Activated effector memory CD4-positive, alpha-beta T cell treated with Interleukin-2 at 50 U/mL for 16 hours (primary cell): Measurements from ENCODE around the gene SMCP.

Source experiments
- DNase-seq: peaks from one replicate; pipeline ENCODE4 v3.0.0-alpha.2; 2020

Gene SMCP

DNA sequence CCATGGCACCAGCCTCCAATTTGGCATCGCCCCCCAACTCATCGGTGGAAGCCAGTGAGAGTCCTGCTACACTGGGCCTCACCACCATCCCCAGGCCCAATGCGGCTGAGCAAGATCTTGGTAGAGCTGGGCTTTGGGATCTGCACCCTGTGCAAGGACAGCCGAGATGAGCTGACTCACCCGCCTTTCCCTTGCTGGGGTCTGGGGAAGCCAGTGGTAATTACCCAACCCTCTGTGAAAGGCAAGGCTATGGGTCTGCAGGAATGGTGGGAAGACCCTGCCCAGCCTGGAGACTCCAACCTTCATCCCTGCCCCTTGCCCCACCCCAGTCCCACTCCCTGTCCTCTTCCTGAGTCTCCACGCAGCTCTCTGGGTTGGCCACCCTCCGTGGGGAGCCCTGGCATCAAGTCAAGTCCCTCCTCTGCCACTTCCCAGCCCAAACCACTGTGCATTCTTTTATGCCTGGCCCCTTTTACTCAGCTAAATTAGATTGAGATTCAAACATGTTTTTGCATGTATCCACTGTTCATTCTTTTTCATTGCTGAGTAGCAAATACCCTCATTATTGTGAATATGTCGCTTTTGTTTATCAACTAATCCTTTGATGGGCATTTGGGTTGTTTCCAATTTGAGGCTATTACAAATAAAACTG, 8.8 kb downstream of the SMCP start:
- no peak for DNase-seq

DNA sequence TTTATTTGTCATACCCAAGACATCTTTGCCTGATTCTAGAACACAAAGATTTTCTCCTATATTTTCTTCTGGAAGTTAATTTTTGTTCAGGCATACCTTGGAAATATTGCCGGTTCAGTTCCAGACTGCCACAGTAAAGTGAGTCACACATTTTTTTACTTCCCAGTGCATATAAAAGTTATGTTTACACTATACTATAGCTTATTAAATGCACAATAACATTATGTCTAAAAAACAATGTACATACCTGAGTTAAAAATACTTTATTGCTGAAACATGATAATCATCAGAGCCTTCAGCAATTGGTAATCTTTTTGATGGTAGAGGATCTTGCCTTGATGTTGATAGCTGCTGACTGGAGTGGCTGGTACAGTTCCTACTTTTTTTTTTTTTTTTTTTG, 10.0 kb downstream of the SMCP start:
- DNase-seq = no peak

DNA sequence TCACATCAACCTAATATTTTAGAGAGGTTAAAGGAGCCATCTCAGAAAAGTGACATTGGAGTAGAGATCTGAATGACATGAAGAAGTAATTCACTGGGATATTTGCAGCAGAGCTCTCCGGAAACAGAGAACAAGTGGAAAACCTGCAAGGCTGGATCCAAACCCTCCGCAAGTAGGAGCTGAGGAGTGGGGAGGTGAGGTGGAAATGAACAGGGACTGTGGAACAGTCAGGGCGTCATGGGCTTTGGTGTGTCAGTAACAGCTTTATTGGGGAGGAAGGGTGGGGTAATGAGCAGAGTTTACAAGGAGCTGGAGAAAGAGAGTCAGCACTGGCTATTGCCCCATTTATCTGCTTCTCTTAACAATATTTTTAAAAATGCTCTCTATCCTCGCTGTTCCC, 20.9 kb downstream of the SMCP start:
- DNase-seq = no peak

DNA sequence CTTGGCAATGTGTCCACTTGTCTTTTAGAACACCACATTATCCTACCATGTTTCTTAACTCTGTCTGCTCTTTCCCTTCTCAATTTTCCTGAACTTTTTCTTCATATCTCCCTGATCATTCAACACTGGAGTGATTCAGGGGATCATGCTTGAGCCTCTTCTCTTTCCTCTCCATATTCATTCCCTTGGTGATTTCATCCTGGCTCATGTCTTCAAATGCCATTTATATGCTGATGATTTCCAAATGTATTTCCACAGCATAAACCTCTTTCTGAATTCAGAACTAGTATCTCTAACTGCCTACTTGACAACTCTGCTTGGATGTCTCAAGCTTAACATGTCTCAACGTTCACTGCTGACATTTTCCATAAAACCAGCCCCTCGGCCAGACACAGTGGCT, 21.8 kb downstream of the SMCP start:
- DNase-seq = no peak

DNA sequence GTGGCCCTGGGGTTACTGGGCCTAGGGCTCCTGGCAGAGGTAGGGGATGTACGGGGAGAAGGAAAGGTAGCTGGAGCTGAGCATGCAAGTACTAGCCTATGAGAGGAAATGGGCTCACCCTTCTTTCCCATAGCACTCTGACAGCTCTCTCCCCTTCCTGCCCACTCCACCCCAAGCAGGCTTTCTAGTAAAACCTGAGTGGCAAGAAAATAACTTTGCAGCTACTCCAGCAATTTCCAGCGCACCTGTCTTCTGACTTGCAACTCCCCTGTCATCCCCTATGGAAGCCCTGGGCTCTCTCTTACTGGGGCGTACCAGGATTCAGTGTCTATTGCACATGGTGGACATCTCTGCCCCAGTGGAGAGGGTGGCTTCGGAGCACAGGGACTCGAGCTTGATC, 23.5 kb downstream of the SMCP start:
- DNase-seq = no peak

DNA sequence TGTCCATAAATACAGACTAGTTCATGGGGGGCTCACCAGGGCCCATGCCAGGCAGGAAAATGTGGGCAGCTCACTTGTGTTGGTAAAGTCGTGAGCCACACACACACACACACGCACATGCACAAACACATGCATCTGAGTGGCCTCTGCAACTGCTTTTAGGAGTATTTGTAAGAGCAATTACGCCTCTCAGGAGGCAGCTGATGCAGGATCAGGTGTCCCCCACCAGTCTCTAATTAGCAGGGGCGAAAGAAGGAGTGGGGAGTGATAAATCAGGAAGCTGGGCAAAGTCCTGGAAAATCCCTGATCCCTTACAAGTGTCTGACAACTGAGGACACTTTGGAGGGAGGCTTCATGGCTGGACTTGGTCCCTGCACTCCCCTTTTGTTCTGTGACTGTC, 24.5 kb downstream of the SMCP start:
- no peak for DNase-seq

DNA sequence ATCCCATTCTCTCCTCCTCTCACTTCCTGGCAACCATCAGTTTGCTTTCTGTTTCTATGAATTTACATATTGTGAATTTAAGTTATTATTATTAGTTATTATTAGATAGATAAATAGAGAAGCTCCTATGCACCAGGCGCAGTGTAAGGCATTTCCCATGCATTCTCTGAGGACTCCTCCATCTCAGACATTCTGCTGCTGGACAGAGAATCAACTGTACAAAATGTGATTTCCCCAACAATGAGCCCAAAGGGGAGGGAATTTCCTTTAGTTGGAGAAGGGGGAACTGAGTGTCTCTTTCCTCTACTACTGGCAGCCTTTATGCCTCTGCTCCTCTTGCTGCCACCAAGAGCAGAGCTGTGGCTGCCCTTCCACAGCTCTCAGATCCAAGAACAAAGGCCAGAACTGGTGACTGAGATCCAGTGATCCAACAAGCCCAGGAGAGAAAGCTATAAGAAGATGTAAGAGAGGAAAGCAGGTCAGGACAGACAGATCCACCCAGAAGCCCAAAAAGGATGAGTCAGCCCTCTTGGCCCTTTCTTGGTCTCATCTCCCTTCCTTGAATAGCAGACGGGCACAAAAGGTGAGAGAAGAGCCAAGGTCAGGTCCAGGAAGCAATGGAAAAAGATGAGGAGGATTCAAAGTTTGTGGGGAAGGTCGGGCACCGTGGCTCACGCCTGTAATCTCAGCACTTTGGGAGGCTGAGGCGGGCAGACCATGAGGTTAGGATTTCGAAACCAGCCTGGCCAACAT, 26.7 kb downstream of the SMCP start:
- DNase-seq = no peak

DNA sequence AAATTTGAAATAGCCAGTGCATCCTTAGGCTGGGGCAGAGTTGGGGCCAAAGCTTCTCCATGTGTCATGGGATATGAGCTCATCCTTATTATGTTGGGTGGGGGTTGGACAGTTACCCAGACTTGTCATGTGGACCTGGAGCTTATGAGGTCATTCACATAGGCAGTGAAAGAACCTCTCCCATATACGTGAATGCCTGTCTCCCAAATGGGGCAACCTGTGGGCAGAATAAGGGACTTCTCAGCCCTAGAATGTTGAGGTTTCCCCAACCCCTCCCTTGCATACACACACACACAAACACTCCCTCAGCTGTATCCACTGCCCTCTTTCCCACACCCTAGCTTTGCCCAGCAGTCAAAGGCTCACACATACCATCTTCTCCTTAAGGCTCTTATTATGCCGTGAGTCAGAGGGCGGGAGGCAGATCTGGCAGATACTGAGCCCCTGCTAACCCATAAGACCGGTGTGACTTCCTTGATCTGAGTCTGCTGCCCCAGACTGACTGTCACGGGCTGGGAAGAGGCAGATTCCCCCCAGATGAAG, 28.0 kb downstream of the SMCP start:
- DNase-seq = no peak

DNA sequence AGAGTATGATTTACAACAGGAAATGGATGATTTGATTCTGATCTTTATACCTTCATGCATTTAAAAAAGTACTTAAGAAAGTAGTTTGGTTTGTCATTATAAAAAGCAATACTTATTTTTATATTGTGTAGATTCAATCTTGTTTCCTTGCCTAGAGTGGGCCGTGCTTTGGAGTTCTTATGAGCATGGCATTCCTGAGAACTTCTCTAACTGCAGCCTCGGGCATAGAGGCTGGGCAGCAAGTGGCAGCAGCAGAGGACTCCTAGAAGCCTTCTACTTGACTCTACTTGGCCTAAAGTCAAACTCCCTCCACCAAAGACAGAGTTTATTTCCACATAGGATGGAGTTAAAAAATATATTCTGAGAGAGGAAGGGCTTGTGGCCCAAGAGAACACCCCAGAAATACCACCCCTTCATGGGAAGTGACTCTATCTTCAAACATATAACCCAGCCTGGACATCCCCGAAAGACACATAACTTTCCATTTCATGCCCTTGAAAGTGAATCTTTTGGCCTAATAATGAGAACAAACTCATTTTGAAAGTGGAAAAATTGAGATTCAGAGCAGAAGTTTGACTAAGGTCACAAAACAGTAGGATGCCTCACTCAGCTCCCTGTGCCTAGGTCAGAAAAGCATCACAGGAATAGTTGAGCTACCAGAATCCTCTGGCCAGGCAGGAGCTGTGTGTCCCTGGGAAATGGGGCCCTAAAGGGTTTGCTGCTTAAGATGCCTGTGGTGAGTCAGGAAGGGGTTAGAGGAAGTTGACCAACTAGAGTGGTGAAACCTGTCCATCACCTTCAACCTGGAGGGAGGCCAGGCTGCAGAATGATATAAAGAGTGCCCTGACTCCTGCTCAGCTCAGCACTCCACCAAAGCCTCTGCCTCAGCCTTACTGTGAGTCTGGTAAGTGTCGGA, 29.8 kb downstream of the SMCP start, which contains the start of gene IVL:
TSS of gene IVL (plus strand) at position 861 of the 916 bp plus-strand sequence. CDS start 1,252 bp downstream, outside the sequence.
- no peak for DNase-seq

DNA sequence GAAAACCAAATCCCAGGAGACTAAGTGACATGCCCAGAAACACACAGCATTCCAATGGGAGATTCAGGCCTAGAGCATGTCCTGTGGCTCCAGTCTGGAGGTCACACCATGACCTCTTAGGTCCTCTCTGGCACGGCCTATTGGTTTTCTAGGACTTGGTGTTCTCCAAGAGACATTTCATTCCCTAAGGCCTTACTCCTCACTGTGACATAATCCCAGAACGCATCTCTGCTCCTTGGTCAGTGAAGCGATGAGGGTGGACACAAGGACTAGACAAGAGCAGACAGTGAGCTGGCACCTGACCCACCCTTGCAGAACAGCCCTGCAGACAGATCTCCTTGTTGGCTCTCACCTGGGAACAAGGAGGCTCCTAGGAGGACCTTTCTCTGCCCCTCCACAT, 31.1 kb downstream of the SMCP start:
- DNase-seq = no peak

DNA sequence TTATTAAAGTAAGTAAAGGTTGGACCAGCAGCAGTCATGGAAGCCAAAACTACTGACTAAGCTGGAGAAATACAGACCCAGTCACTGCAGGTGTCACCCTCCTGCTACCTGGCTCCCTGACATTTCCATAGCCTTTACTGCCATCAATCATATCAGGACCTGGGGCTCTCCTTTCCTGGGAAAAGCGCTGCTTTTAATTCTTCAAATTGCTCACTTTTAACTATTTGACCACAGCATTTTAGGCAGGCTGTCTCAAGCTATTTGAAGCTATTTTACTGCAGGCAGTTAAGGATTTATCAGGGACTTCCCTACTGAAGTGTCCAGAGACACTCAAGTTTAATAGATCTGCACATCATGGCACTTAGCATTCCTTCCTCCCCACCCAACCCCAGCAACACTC, 34.3 kb downstream of the SMCP start:
- no peak for DNase-seq

DNA sequence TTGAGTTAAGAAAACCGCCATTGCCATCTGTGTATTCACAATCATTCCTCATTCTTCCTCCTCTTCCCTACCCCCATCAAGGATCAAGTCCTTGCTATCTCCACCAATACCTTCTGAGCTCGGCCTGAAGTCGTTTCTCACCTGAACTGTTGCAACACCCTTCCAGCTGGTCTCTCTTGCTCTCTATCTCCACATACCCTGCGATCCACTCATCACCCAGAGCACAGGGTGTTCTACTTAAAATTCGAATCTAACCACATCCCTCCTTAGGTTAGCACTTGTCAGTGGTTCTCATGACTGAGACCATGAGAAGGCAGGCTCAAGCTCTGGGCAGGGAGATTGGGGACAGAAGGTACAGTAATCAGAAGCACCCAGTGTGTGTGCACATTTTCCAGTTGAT, 34.8 kb downstream of the SMCP start:
- no peak for DNase-seq

DNA sequence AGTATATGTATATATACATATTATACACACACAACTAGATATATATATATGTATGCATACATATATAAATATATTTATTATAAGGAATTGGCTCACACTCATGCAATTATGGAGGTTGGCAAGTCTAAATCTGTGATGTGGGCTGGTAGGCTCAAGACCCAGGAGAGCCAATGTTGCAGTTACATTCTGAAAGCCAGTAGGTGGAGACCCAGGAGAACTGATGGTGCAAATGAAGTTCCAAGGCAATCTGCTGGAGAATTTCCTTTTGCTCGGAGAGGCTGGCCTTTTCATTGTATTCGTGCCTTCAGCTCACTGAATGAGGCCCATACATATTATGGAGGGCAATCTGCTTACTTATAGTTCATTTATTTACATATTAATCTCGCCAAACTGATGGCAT, 39.7 kb downstream of the SMCP start:
- no peak for DNase-seq

DNA sequence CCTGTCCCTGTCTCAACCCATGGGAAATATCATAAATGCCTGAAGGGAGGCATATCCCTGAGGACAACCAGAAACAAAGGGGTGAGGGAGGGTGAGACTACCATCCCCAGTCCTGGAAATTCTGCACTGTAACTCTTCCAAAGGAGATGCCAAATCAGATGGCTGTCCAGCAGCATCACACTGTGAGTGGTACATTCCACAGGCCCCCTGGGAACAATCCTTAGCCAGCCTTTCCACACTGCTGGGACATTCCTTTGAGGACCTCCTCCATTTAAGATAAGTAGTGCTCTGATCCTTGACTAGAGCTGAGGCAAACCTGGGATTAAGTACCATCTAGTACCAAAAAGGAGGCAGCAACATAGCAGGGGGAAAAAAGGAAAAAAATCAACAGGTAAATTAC, 40.9 kb downstream of the SMCP start:
- no peak for DNase-seq

DNA sequence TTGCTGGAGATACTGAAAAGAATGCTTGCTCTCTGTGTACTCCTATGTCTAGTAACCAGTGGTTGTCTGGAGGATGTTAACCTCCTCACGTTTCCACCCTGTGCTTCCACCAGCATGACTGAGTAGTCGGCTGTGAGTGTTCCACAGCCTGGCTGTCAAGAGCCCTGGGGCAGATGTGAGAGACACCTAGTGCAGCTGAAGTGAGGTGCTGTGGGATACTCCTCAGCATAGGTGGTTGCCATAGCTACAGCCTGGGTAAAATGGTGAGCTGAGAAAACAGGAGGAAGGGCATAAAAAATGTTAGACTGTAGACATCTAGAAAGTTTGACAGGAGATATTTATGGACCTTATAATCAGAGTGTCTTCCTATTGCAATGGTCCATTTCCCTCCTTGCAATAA, 46.1 kb downstream of the SMCP start:
- DNase-seq = no peak

DNA sequence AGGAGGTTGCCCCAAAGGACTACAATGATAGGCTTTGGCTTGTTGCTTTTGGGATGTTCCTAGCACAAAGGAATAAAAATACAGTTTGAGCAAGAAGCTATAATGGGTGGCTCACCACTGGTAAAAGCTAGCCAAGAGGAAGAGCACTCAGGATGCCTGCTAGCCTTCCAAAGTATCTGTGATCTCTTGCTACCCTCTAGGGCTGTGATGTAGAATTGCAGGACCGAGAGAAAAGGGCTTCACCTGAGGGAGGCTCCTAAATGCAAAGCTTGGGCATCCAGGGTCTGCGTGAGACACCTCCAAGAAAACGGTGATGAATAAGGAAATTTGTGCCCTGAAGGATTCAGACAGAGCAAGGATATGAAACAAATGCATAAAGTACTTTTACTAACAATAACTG, 48.0 kb downstream of the SMCP start:
- no peak for DNase-seq

DNA sequence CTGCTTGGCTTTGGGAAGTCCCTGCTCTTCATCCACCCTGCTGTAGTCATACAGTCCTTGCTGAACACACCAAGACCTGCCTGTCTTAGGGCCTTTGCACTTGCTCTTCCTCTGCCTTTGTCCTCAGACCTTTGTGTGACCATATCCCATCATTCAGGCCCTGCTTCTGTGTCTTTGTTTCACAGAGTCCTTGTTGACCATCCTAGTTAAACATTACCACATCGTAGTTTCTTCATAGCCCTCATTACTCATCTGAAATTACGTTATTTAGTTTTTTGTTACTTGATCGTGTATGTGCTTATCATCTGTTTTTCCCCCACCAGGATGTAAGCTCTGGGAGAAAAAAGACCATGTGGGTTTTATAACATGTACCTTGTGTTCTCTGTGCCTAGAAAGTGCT, 50.5 kb downstream of the SMCP start:
- DNase-seq = no peak

DNA sequence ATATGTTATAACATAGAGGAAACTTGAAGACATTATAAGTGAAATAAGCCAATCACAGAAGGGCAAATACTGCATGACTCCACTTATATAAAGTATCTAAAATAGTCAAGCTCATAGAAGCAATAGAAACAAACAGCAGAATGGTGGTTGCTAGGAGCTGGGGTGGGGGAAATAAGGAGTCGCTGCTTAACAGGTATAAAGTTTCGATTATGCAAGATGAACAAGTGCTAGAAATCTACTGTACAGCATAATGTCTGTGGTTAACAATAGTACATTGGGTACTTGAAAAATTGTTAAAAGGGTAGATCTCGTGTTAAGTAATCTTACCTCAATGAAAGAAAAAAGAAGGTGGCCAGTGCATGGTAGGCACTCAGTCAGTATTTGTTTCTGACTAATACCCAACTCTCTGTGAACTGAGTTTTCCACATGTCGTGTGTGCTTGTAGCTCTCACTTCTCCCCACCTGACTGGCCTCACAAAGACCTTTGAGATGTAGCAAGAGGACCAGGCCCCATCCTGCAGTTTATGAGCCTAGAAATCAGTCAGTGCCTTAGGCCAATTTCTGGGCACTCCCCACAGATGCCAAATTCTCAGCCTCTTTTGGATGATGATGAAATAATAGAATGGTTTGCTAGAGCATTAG, 54.2 kb downstream of the SMCP start:
- no peak for DNase-seq

DNA sequence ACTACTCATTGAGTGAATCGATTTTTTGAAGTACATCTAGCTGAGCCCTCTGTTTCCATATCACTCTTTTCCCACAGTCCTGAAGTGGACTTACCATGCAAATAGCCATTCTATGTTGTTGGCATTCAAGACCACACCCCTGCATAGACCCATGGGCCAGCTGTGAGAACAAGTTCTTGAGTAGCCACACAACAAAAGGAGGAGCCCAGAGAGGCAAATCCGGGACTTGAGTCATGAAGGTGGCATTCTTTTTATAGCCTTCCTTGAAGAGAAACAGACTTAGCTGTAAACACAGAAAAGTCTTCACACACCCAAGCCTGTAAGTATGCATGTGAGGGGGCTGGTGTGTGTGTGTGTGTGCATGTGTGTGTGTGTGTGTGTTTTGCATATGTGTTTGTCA, 55.1 kb downstream of the SMCP start:
- DNase-seq = no peak
